ENCODE data around the gene FKBP2. TPM values are rescaled to one million over a fixed set of nuclear protein-coding genes. Genes with fewer than 3 reads are reported as not detected.

The FKBP2 gene
- total and polyA plus RNA-seq, 2 of the 13 experiments (the other 11 are each of a cell fraction or from before 2014, with no cell fraction given) = 30.1 to 53.3 TPM

DNA sequence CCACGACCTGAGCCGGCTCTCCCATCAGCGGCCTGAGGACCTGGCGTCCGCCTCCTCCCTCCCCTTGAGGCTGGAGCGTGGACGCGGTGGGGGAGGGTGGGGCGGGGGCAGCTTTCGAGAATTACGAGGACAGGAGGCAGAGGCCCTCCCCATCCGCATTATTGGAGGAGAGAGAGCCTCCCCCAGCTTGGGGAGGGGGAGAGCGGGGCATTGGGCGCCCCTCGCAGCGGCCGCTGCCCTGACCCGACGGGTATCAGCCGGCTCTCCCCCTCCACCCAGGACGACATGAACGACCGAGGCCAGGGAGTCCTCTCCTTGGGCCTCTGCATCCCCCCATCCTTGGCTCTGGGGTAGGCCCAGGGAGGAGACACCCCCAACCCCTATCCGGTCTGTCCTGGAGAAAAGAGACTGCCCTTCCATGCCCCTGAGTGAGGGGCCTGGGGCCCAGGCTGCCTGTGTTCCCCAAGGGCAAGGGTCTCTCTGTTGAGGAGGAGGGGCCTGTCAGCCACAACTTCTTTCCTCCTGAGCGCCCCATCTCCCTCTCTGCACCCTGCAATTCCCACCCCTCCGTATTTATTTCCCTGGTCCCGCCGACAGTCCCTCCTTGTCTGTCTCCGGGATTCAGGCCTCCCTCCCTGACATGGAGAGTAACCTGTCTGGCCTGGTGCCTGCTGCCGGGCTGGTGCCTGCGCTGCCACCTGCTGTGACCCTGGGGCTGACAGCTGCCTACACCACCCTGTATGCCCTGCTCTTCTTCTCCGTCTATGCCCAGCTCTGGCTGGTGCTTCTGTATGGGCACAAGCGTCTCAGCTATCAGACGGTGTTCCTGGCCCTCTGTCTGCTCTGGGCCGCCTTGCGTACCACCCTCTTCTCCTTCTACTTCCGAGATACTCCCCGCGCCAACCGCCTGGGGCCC lies 45.2 kb downstream of the FKBP2 start (continued):
- TF ChIP-seq ZNF720 (CRISPR knock-in tag; IDR thresholded peaks at IDR 0.05) (no peak), ZNF556 (CRISPR knock-in tag; IDR thresholded peaks at IDR 0.05; ENCODE audit: borderline replicate concordance) (no peak), ZSCAN21 (CRISPR knock-in tag; IDR thresholded peaks at IDR 0.05; ENCODE audit: borderline replicate concordance) (no peak; the same call in 1 of the 2 replicates), ARNT2 (CRISPR knock-in tag; IDR thresholded peaks at IDR 0.05; ENCODE audit: low read depth) (no peak), SP1 (IDR thresholded peaks at IDR 0.05) (no peak), SP1 (CRISPR knock-in tag; IDR thresholded peaks at IDR 0.05) (no peak), ZMAT3 (CRISPR knock-in tag; conservative IDR thresholded peaks at IDR 0.05) (no peak), KLF6 (CRISPR knock-in tag; IDR thresholded peaks at IDR 0.05) (0 out of 2 replicates have a peak, but pooled peaks have one; percentile 15), GATAD2A (CRISPR knock-in tag; IDR thresholded peaks at IDR 0.05) (no peak), SRF (IDR thresholded peaks at IDR 0.05; ENCODE audit: low read depth, low read length) (no peak), ETV6 (CRISPR knock-in tag; conservative IDR thresholded peaks at IDR 0.05) (no peak), ZNF136 (CRISPR knock-in tag; IDR thresholded peaks at IDR 0.05; ENCODE audit: low read depth) (no peak), SRSF4 (IDR thresholded peaks at IDR 0.05; ENCODE audit: low read depth, low read length, poor library complexity, severe bottlenecking) (no peak), TCF12 (IDR thresholded peaks at IDR 0.05) (no peak), TCF12 (CRISPR knock-in tag; IDR thresholded peaks at IDR 0.05) (no peak), MAFK (conservative IDR thresholded peaks at IDR 0.05 in 1 of 2, IDR thresholded peaks at IDR 0.05 in 1 of 2; ENCODE audit: low read length in 2 of 2) (no peak), HNRNPLL (IDR thresholded peaks at IDR 0.05; ENCODE audit: low read depth, low read length, poor library complexity, severe bottlenecking) (peak; percentile 98)
- TF ChIP-seq, protein P1, sequence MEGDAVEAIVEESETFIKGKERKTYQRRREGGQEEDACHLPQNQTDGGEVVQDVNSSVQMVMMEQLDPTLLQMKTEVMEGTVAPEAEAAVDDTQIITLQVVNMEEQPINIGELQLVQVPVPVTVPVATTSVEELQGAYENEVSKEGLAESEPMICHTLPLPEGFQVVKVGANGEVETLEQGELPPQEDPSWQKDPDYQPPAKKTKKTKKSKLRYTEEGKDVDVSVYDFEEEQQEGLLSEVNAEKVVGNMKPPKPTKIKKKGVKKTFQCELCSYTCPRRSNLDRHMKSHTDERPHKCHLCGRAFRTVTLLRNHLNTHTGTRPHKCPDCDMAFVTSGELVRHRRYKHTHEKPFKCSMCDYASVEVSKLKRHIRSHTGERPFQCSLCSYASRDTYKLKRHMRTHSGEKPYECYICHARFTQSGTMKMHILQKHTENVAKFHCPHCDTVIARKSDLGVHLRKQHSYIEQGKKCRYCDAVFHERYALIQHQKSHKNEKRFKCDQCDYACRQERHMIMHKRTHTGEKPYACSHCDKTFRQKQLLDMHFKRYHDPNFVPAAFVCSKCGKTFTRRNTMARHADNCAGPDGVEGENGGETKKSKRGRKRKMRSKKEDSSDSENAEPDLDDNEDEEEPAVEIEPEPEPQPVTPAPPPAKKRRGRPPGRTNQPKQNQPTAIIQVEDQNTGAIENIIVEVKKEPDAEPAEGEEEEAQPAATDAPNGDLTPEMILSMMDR (CRISPR knock-in tag; IDR thresholded peaks at IDR 0.05) = peak; percentile 53
- TF ChIP-seq, protein P2, sequence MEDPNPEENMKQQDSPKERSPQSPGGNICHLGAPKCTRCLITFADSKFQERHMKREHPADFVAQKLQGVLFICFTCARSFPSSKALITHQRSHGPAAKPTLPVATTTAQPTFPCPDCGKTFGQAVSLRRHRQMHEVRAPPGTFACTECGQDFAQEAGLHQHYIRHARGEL (CRISPR knock-in tag; IDR thresholded peaks at IDR 0.05) = no peak
- TF ChIP-seq, protein P3, sequence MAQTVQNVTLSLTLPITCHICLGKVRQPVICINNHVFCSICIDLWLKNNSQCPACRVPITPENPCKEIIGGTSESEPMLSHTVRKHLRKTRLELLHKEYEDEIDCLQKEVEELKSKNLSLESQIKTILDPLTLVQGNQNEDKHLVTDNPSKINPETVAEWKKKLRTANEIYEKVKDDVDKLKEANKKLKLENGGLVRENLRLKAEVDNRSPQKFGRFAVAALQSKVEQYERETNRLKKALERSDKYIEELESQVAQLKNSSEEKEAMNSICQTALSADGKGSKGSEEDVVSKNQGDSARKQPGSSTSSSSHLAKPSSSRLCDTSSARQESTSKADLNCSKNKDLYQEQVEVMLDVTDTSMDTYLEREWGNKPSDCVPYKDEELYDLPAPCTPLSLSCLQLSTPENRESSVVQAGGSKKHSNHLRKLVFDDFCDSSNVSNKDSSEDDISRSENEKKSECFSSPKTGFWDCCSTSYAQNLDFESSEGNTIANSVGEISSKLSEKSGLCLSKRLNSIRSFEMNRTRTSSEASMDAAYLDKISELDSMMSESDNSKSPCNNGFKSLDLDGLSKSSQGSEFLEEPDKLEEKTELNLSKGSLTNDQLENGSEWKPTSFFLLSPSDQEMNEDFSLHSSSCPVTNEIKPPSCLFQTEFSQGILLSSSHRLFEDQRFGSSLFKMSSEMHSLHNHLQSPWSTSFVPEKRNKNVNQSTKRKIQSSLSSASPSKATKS (CRISPR knock-in tag; IDR thresholded peaks at IDR 0.05) = no peak
- TF ChIP-seq, protein P4, sequence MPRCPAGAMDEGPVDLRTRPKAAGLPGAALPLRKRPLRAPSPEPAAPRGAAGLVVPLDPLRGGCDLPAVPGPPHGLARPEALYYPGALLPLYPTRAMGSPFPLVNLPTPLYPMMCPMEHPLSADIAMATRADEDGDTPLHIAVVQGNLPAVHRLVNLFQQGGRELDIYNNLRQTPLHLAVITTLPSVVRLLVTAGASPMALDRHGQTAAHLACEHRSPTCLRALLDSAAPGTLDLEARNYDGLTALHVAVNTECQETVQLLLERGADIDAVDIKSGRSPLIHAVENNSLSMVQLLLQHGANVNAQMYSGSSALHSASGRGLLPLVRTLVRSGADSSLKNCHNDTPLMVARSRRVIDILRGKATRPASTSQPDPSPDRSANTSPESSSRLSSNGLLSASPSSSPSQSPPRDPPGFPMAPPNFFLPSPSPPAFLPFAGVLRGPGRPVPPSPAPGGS (CRISPR knock-in tag; IDR thresholded peaks at IDR 0.05) = no peak
- TF ChIP-seq, protein P5, sequence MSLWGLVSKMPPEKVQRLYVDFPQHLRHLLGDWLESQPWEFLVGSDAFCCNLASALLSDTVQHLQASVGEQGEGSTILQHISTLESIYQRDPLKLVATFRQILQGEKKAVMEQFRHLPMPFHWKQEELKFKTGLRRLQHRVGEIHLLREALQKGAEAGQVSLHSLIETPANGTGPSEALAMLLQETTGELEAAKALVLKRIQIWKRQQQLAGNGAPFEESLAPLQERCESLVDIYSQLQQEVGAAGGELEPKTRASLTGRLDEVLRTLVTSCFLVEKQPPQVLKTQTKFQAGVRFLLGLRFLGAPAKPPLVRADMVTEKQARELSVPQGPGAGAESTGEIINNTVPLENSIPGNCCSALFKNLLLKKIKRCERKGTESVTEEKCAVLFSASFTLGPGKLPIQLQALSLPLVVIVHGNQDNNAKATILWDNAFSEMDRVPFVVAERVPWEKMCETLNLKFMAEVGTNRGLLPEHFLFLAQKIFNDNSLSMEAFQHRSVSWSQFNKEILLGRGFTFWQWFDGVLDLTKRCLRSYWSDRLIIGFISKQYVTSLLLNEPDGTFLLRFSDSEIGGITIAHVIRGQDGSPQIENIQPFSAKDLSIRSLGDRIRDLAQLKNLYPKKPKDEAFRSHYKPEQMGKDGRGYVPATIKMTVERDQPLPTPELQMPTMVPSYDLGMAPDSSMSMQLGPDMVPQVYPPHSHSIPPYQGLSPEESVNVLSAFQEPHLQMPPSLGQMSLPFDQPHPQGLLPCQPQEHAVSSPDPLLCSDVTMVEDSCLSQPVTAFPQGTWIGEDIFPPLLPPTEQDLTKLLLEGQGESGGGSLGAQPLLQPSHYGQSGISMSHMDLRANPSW (CRISPR knock-in tag; IDR thresholded peaks at IDR 0.05; ENCODE audit: borderline replicate concordance) = no peak

All from HepG2 (cell line).